ENCODE measurements around the gene FOXRED1.
"Not testable (repeated sequence)": the region's sequence is repeated elsewhere in the genome, so short reads cannot be mapped to it uniquely, and the experiment has no call there.

FOXRED1 gene

GRCh38 chr11:126268708-126269579 is at the start of gene FOXRED1, which contains the start of gene SRPRA:
TSS of gene FOXRED1 (plus strand) at chr11:126269154. CDS start at chr11:126269207, 53 bp downstream.
TSS of gene SRPRA (minus strand) at chr11:126268895. CDS start at chr11:126268804, 91 bp downstream.
- peak; percentile 99 for DNase-seq

- DNase-seq = no peak
Measured at GRCh38 chr11:126219547-126219946, 49.4 kb upstream of the FOXRED1 start.

- no peak for DNase-seq
Measured at GRCh38 chr11:126224647-126225294, 44.2 kb upstream of the FOXRED1 start.

GRCh38 chr11:126225295-126225665 is 43.7 kb upstream of the FOXRED1 start:
- DNase-seq = no peak

GRCh38 chr11:126226334-126227084 is 42.4 kb upstream of the FOXRED1 start:
- no peak for DNase-seq

GRCh38 chr11:126229858-126230540 is 39.0 kb upstream of the FOXRED1 start:
- DNase-seq = no peak

GRCh38 chr11:126231725-126232459 is 37.1 kb upstream of the FOXRED1 start:
- no peak for DNase-seq

- DNase-seq = no peak
Measured at GRCh38 chr11:126232683-126233082, 36.3 kb upstream of the FOXRED1 start.

- no peak for DNase-seq
Measured at GRCh38 chr11:126233391-126233790, 35.6 kb upstream of the FOXRED1 start.

GRCh38 chr11:126246636-126247035 is 22.3 kb upstream of the FOXRED1 start:
- no peak for DNase-seq

- no peak for DNase-seq
Measured at GRCh38 chr11:126253265-126253664, 15.7 kb upstream of the FOXRED1 start.

GRCh38 chr11:126254819-126255218 is 14.1 kb upstream of the FOXRED1 start:
- DNase-seq = no peak

- not testable (repeated sequence) for DNase-seq
Measured at GRCh38 chr11:126255507-126255906, 13.4 kb upstream of the FOXRED1 start.

- DNase-seq = no peak
Measured at GRCh38 chr11:126256216-126256615, 12.7 kb upstream of the FOXRED1 start.

GRCh38 chr11:126257144-126257543 is 11.8 kb upstream of the FOXRED1 start:
- DNase-seq = no peak

- DNase-seq = no peak
Measured at GRCh38 chr11:126257764-126258163, 11.2 kb upstream of the FOXRED1 start.

- no peak for DNase-seq
Measured at GRCh38 chr11:126262216-126262615, 6.7 kb upstream of the FOXRED1 start.

GRCh38 chr11:126263489-126263888 is 5.5 kb upstream of the FOXRED1 start:
- DNase-seq = no peak

GRCh38 chr11:126265811-126266210 is 3.1 kb upstream of the FOXRED1 start:
- DNase-seq = no peak

- no peak for DNase-seq
Measured at GRCh38 chr11:126267650-126268049, 1.3 kb upstream of the FOXRED1 start.

GRCh38 chr11:126268361-126268707 is 620 bp upstream of the FOXRED1 start:
- no peak for DNase-seq

GRCh38 chr11:126277322-126277721 is 8.4 kb downstream of the FOXRED1 start:
- no peak for DNase-seq
